GM12892 (cell line): ENCODE results near the gene STK16.

Experiments
- DNase-seq: peaks from one replicate; pipeline ENCODE4 v3.0.0; 2011; ENCODE audit not compliant: insufficient read length
- FAIRE-seq: peaks from 2 replicates; lab custom pipeline; 2011; peaks lifted over from hg19 to GRCh38; lab: Jason Lieb, UNC
- POLR2A ChIP-seq: IDR thresholded peaks from 2 replicates; pipeline ENCODE4 v1.6.1; 2011; ENCODE audit warnings: low read depth, low read length, control low read depth
- POLR2AphosphoS5 ChIP-seq: IDR thresholded peaks from 2 replicates; pipeline ENCODE4 v1.6.1; 2011; ENCODE audit warnings: low read depth, low read length, control low read depth
- TAF1 ChIP-seq: IDR thresholded peaks from 2 replicates; pipeline ENCODE4 v1.6.1; 2011; ENCODE audit warnings: low read depth, mild to moderate bottlenecking, control low read depth, low read length, borderline replicate concordance

Gene STK16

GRCh38 chr2:219216535-219216915, 28.8 kb upstream of the STK16 start:
- TF ChIP-seq POLR2AphosphoS5 (no peak), TAF1 (no peak), POLR2A (no peak)
- FAIRE-seq (no peak), DNase-seq (no peak)

GRCh38 chr2:219218217-219218731, 27.0 kb upstream of the STK16 start:
- DNase-seq (no peak), FAIRE-seq (no peak)

GRCh38 chr2:219218732-219219701, 26.3 kb upstream of the STK16 start, which contains the start of gene ABCB6:
TSS of gene ABCB6 (minus strand) at chr2:219218958. CDS start at chr2:219218673, 285 bp downstream.
- peak; percentile 91 for TF ChIP-seq POLR2A
- peak; percentile 87 for TF ChIP-seq POLR2AphosphoS5
- peak; percentile 68 for TF ChIP-seq TAF1
- peak; percentile 97 for FAIRE-seq
- peak; percentile 98 for DNase-seq

More at GRCh38 chr2:219218217-219218731, 27.0 kb upstream of the STK16 start:
- TF ChIP-seq TAF1 (no peak), POLR2A (no peak), POLR2AphosphoS5 (no peak)

- DNase-seq, result no peak
- FAIRE-seq, result no peak
- TF ChIP-seq TAF1, result no peak
These were observed 25.3 kb upstream of the STK16 start for GRCh38 chr2:219219784-219220532.

- FAIRE-seq, result no peak
- no peak for DNase-seq
- TF ChIP-seq POLR2A (no peak), TAF1 (no peak), POLR2AphosphoS5 (no peak)
These were observed 24.5 kb upstream of the STK16 start for GRCh38 chr2:219220652-219221402.

- TF ChIP-seq POLR2AphosphoS5 (no peak), TAF1 (no peak), POLR2A (no peak)
- DNase-seq (no peak), FAIRE-seq (no peak)
These were observed 23.2 kb upstream of the STK16 start for GRCh38 chr2:219221957-219222518.

- FAIRE-seq, result no peak
- no peak for DNase-seq
- no peak for TF ChIP-seq POLR2AphosphoS5
- TF ChIP-seq TAF1, result no peak
- no peak for TF ChIP-seq POLR2A
These were observed 21.3 kb upstream of the STK16 start for GRCh38 chr2:219223831-219224610.

GRCh38 chr2:219225350-219225749, 19.9 kb upstream of the STK16 start:
- TF ChIP-seq POLR2AphosphoS5 (no peak), POLR2A (no peak), TAF1 (no peak)
- FAIRE-seq, result no peak
- no peak for DNase-seq

GRCh38 chr2:219228041-219228910, 17.0 kb upstream of the STK16 start:
- FAIRE-seq (peak; percentile 33), DNase-seq (no peak)

GRCh38 chr2:219228911-219229304, 16.4 kb upstream of the STK16 start:
- no peak for TF ChIP-seq POLR2A
- no peak for TF ChIP-seq POLR2AphosphoS5
- TF ChIP-seq TAF1, result no peak
- FAIRE-seq (no peak), DNase-seq (no peak)

More at GRCh38 chr2:219228041-219228910, 17.0 kb upstream of the STK16 start:
- TF ChIP-seq POLR2AphosphoS5 (no peak), POLR2A (no peak), TAF1 (no peak)
